ENCODE data around the gene KRT76.

- TF ChIP-seq, protein P1, sequence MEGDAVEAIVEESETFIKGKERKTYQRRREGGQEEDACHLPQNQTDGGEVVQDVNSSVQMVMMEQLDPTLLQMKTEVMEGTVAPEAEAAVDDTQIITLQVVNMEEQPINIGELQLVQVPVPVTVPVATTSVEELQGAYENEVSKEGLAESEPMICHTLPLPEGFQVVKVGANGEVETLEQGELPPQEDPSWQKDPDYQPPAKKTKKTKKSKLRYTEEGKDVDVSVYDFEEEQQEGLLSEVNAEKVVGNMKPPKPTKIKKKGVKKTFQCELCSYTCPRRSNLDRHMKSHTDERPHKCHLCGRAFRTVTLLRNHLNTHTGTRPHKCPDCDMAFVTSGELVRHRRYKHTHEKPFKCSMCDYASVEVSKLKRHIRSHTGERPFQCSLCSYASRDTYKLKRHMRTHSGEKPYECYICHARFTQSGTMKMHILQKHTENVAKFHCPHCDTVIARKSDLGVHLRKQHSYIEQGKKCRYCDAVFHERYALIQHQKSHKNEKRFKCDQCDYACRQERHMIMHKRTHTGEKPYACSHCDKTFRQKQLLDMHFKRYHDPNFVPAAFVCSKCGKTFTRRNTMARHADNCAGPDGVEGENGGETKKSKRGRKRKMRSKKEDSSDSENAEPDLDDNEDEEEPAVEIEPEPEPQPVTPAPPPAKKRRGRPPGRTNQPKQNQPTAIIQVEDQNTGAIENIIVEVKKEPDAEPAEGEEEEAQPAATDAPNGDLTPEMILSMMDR (IDR thresholded peaks at IDR 0.05; ENCODE audit: low read depth, low read length), result no peak
- no peak for TF ChIP-seq MYC (IDR thresholded peaks at IDR 0.05; ENCODE audit: low read depth, low read length)
These were observed 33.4 kb upstream of the KRT76 start for GRCh38 chr12:52810554-52810953.

All from NB4 (cell line).